ENCODE results near the gene TRIM65.

- TF ChIP-seq CTCF (IDR thresholded peaks at IDR 0.05) (no peak), ZFX (IDR thresholded peaks at IDR 0.05; ENCODE audit: borderline replicate concordance) (no peak)
These were observed 16.5 kb downstream of the TRIM65 start for GRCh38 chr17:75880266-75880665.

Data from 22Rv1 (cell line).